Measurements from ENCODE around the gene MIEF2. TPM values are rescaled to one million over a fixed set of nuclear protein-coding genes. Genes with fewer than 3 reads are reported as not detected.

The MIEF2 gene
- polyA plus RNA-seq, 1 of the 3 experiments (the other 2 are of a cell fraction), result 12.7 TPM

- POLR2A ChIA-PET, result no interaction called here
- CTCF ChIA-PET, result interaction anchor here (1.3 kb wide), 1 partner anchor 11 kb away, joined by 4 read pairs; no protein-coding TSS in a partner anchor
- Histone ChIP-seq H3K27ac (ENCODE audit: low read depth in 2 of 2, low read length in 1 of 2) (no peak overlapping the region), H3K9me3 (no peaks in the 10 kb centered on the region), H3K4me2 (no peak overlapping the region), H3K36me3 (replicated peaks in 1 of 2; ENCODE audit: control insufficient read depth in 1 of 2, insufficient read depth in 2 of 2, low read length in 1 of 2) (peaks cover 3 to 28% of the 10 kb centered on the region in 2 experiments), H3F3A (replicated peaks; ENCODE audit: insufficient read depth) (peaks cover 7% of the 10 kb centered on the region), H3K4me1 (ENCODE audit: control insufficient read depth in 1 of 2, insufficient read depth in 2 of 2, low read depth in 1 of 2, low read length in 1 of 2) (no peaks in the 10 kb centered on the region; a peak in 2 of 4 replicates), H3K27me3 (ENCODE audit: insufficient read depth) (no peaks in the 10 kb centered on the region), H3K9ac (no peak overlapping the region), H2AFZ (ENCODE audit: low read depth) (no peak overlapping the region), H4K20me1 (ENCODE audit: insufficient read depth) (no peaks in the 10 kb centered on the region), H3K9me2 (no peaks in the 10 kb centered on the region), H3K79me2 (ENCODE audit: insufficient read depth) (peaks cover under 1% of the 10 kb centered on the region; the same call in 1 of the 2 replicates), H3K4me3 (ENCODE audit: low read depth in 2 of 2, low read length in 1 of 2) (no peak overlapping the region)
- no peak for TF ChIP-seq USF1 (IDR thresholded peaks at IDR 0.05; ENCODE audit: borderline replicate concordance, low read depth)
- no peak for TF ChIP-seq JUND (IDR thresholded peaks at IDR 0.05)
- TF ChIP-seq MXI1 (IDR thresholded peaks at IDR 0.05; ENCODE audit: low read depth, low read length), result no peak
- no peak for TF ChIP-seq SIN3A (IDR thresholded peaks at IDR 0.05; ENCODE audit: borderline replicate concordance, low read depth, low read length)
- TF ChIP-seq, protein P1, sequence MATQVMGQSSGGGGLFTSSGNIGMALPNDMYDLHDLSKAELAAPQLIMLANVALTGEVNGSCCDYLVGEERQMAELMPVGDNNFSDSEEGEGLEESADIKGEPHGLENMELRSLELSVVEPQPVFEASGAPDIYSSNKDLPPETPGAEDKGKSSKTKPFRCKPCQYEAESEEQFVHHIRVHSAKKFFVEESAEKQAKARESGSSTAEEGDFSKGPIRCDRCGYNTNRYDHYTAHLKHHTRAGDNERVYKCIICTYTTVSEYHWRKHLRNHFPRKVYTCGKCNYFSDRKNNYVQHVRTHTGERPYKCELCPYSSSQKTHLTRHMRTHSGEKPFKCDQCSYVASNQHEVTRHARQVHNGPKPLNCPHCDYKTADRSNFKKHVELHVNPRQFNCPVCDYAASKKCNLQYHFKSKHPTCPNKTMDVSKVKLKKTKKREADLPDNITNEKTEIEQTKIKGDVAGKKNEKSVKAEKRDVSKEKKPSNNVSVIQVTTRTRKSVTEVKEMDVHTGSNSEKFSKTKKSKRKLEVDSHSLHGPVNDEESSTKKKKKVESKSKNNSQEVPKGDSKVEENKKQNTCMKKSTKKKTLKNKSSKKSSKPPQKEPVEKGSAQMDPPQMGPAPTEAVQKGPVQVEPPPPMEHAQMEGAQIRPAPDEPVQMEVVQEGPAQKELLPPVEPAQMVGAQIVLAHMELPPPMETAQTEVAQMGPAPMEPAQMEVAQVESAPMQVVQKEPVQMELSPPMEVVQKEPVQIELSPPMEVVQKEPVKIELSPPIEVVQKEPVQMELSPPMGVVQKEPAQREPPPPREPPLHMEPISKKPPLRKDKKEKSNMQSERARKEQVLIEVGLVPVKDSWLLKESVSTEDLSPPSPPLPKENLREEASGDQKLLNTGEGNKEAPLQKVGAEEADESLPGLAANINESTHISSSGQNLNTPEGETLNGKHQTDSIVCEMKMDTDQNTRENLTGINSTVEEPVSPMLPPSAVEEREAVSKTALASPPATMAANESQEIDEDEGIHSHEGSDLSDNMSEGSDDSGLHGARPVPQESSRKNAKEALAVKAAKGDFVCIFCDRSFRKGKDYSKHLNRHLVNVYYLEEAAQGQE (IDR thresholded peaks at IDR 0.05; ENCODE audit: low read depth, low read length), result no peak
- no peak for TF ChIP-seq EZH2phosphoT487 (IDR thresholded peaks at IDR 0.05; ENCODE audit: borderline replicate concordance, low read depth)
- no peak for TF ChIP-seq RXRA (IDR thresholded peaks at IDR 0.05; ENCODE audit: borderline replicate concordance, low read depth)
- no peak for TF ChIP-seq NFIC (IDR thresholded peaks at IDR 0.05; ENCODE audit: borderline replicate concordance)
- TF ChIP-seq CHD2 (IDR thresholded peaks at IDR 0.05; ENCODE audit: low read length, partially characterized antibody), result no peak
- no peak for TF ChIP-seq MAX (IDR thresholded peaks at IDR 0.05; ENCODE audit: low read depth)
- 76% methylated on average over 10 of the region's 14 CpGs for WGBS (ENCODE audit: low lambda C conversion rate)
- DNase-seq, result no peak
Measured at GRCh38 chr17:18267927-18268711, 7.7 kb downstream of the MIEF2 start.

Measured in SK-N-SH (cell line).